T-helper 1 cell treated with Interleukin-12 subunit alpha and Interleukin-12 subunit beta and Interleukin-4 antibody, amounts not matched to agents 30 ng/mL and 1 ng/mL, for 36 hours (primary cell): ENCODE data around the gene COA7. TPM values are rescaled to one million over a fixed set of nuclear protein-coding genes. Genes with fewer than 3 reads are reported as not detected.
"Not testable (repeated sequence)": the region's sequence is repeated elsewhere in the genome, so short reads cannot be mapped to it uniquely, and the experiment has no call there.

Source experiments
- intact Hi-C: fragments of 100-400 bp; cut with micrococcal nuclease; formaldehyde crosslinking; loops from one replicate; pipeline ENCODE4 v1.15.1; 2024
- total RNA-seq: library from RNA; stranded (reverse); gene quantifications from 2 replicates; pipeline ENCODE4 v1.2.3, GENCODE V29; 2022

Gene COA7
- total RNA-seq: 16.1 and 17.2 TPM in 2 replicates

- intact Hi-C loops: loop anchor here (1.0 kb wide), 3 partner anchors 28 to 332 kb away; partner anchors contain the start of genes CC2D1B, ZYG11A and ZYG11B
Measured at GRCh38 chr1:52697795-52698674, at the start of gene COA7. Gene COA7, minus strand, starts transcription at chr1:52698347. Its CDS starts 21 bp downstream, at chr1:52698326.

- intact Hi-C loops: loop anchor here (5.0 kb wide), 1 partner anchor 850 kb away; no protein-coding TSS in a partner anchor
Measured at GRCh38 chr1:52747450-52747849, 49.3 kb upstream of the COA7 start.

- intact Hi-C loops: loop anchor here (5.0 kb wide), 1 partner anchor 849 kb away; no protein-coding TSS in a partner anchor
Measured at GRCh38 chr1:52746189-52746588, 48.0 kb upstream of the COA7 start.

GRCh38 chr1:52741259-52741658 lies 43.1 kb upstream of the COA7 start:
- intact Hi-C loops: no loop called here

- intact Hi-C loops: no loop called here
Measured at GRCh38 chr1:52739699-52740467, 41.7 kb upstream of the COA7 start.

GRCh38 chr1:52738893-52739292 lies 40.7 kb upstream of the COA7 start:
- intact Hi-C loops: no loop called here

- intact Hi-C loops: no loop called here
Measured at GRCh38 chr1:52738148-52738547, 40.0 kb upstream of the COA7 start.

GRCh38 chr1:52735371-52735770 lies 37.2 kb upstream of the COA7 start:
- intact Hi-C loops: not testable (repeated sequence)

GRCh38 chr1:52733368-52733767 lies 35.2 kb upstream of the COA7 start:
- intact Hi-C loops: no loop called here

GRCh38 chr1:52727956-52728656 lies 30.0 kb upstream of the COA7 start:
- intact Hi-C loops: loop anchor here (1.0 to 5.0 kb wide), 7 partner anchors 115 to 1219 kb away; partner anchors contain the start of genes BTF3L4, ECHDC2, EPS15 and IFT25

- intact Hi-C loops: loop anchor here (1.0 to 5.0 kb wide), 7 partner anchors 116 to 1220 kb away; partner anchors contain the start of genes BTF3L4, ECHDC2, EPS15 and IFT25
Measured at GRCh38 chr1:52727114-52727586, 29.0 kb upstream of the COA7 start.

GRCh38 chr1:52726265-52727113 lies 28.3 kb upstream of the COA7 start, which contains the start of gene ZYG11B:
Gene ZYG11B, plus strand, starts transcription at chr1:52726453. Its CDS starts 201 bp downstream, at chr1:52726654.
- intact Hi-C loops: loop anchor here (1.0 to 5.0 kb wide), 19 partner anchors 23 to 1221 kb away; partner anchors contain the start of genes BTF3L4, CC2D1B, COA7 and CPT2

- intact Hi-C loops: loop anchor here (1.0 to 5.0 kb wide), 18 partner anchors 23 to 1221 kb away; partner anchors contain the start of genes CC2D1B, COA7, CPT2 and CZIB
Measured at GRCh38 chr1:52725903-52726264, 27.7 kb upstream of the COA7 start.

GRCh38 chr1:52723260-52723659 lies 25.1 kb upstream of the COA7 start:
- intact Hi-C loops: no loop called here

- intact Hi-C loops: not testable (repeated sequence)
Measured at GRCh38 chr1:52715296-52715695, 17.1 kb upstream of the COA7 start.

GRCh38 chr1:52713590-52713989 lies 15.4 kb upstream of the COA7 start:
- intact Hi-C loops: no loop called here

- intact Hi-C loops: no loop called here
Measured at GRCh38 chr1:52709016-52709415, 10.9 kb upstream of the COA7 start.

GRCh38 chr1:52707927-52708655 lies 9.9 kb upstream of the COA7 start:
- intact Hi-C loops: no loop called here
